MM.1S (cell line): ENCODE measurements around the gene TMEFF1.

ENCODE experiments used
- DNase-seq: peaks from one replicate; pipeline ENCODE4 v3.0.0-alpha.2; 2015
- H2AFZ ChIP-seq: fragments of 300-600 bp; sonication (generic); 2 replicates; pipeline ENCODE4 v1.6.0; 2016; ENCODE audit warnings: antibody characterized with exemption, low read length
- H3F3A ChIP-seq: fragments of 300-600 bp; sonication (generic); 2 replicates; pipeline ENCODE4 v1.6.1; 2016; ENCODE audit warnings: mild to moderate bottlenecking, antibody characterized with exemption, low read length, moderate library complexity, mixed read lengths; ENCODE audit not compliant: insufficient read depth
- H3K27ac ChIP-seq: fragments of 300-600 bp; sonication (generic); 2 replicates; pipeline ENCODE4 v1.5.1; 2016; ENCODE audit warnings: mild to moderate bottlenecking, low read length
- H3K27me3 ChIP-seq: fragments of 300-600 bp; sonication (generic); replicated peaks from 2 replicates; pipeline ENCODE4 v1.6.0; 2016; ENCODE audit warnings: low read length; ENCODE audit not compliant: insufficient read depth
- H3K36me3 ChIP-seq: fragments of 300-600 bp; sonication (generic); replicated peaks from 2 replicates; pipeline ENCODE4 v1.6.1; 2016; ENCODE audit warnings: mild to moderate bottlenecking, low read length, mixed read lengths; ENCODE audit not compliant: insufficient read depth
- H3K4me1 ChIP-seq: fragments of 300-600 bp; sonication (generic); 2 replicates; pipeline ENCODE4 v1.6.1; 2016; ENCODE audit warnings: low read length, mixed read lengths
- H3K4me2 ChIP-seq: fragments of 300-600 bp; sonication (generic); 2 replicates; pipeline ENCODE4 v1.6.0; 2016; ENCODE audit warnings: low read depth, low read length
- H3K4me3 ChIP-seq: fragments of 300-600 bp; sonication (generic); 2 replicates; pipeline ENCODE4 v1.5.1; 2016; ENCODE audit warnings: low read length, mixed read lengths
- H3K79me2 ChIP-seq: fragments of 300-600 bp; sonication (generic); 2 replicates; pipeline ENCODE4 v1.6.1; 2016; ENCODE audit warnings: mixed run types, low read length, mixed read lengths
- H3K9ac ChIP-seq: fragments of 300-600 bp; sonication (generic); 2 replicates; pipeline ENCODE4 v1.6.1; 2016; ENCODE audit warnings: low read length, mixed read lengths
- H3K9me2 ChIP-seq: fragments of 300-600 bp; sonication (generic); replicated peaks from 2 replicates; pipeline ENCODE4 v1.6.1; 2016; ENCODE audit warnings: mild to moderate bottlenecking, low read length, mixed read lengths; ENCODE audit not compliant: insufficient read depth
- H3K9me3 ChIP-seq: fragments of 300-600 bp; sonication (generic); replicated peaks from 2 replicates; pipeline ENCODE4 v1.6.1; 2016; ENCODE audit warnings: mild to moderate bottlenecking, low read length, mixed read lengths; ENCODE audit not compliant: insufficient read depth
- H4K20me1 ChIP-seq: fragments of 300-600 bp; sonication (generic); 2 replicates; pipeline ENCODE4 v1.6.1; 2016; ENCODE audit warnings: mild to moderate bottlenecking, low read length, moderate library complexity, mixed read lengths; ENCODE audit not compliant: insufficient read depth
- EZH2 ChIP-seq: fragments of 300-600 bp; sonication (generic); optimal IDR thresholded peaks from 2 replicates; pipeline ENCODE3; 2017; ENCODE audit warnings: low read depth, mild to moderate bottlenecking, antibody characterized with exemption, low read length, mixed read lengths
- EZH2phosphoT487 ChIP-seq: fragments of 300-600 bp; sonication (generic); IDR thresholded peaks from 2 replicates; pipeline ENCODE4 v1.6.1; 2018; ENCODE audit warnings: antibody characterized with exemption, low read length
- TF ChIP-seq, protein P1 (sequence below): fragments of 300-600 bp; sonication (generic); IDR thresholded peaks from 2 replicates; pipeline ENCODE4 v1.5.1; 2016; ENCODE audit warnings: antibody characterized with exemption, low read length, mixed read lengths

Gene TMEFF1

DNA sequence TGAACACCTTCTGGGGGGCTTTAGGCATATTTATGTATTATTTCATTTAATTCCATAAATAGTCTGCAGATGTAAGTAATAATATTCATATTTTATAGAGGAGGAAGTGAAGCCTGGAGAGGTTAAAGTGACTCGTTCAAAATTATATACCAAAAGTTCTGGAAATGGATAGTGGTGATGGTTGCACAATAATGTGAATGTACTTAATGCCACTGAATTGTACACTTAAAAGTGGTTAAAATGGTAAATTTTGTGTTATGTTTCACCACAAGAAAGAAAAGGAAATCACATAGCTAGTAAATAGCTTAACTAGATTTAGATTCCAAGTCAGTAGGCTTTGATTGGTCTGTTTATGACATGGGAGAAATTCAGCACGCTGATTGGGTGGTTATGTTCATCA lies 13.0 kb upstream of the TMEFF1 start:
- Histone ChIP-seq H3K27me3 (no peaks in the 10 kb centered on the region), H3F3A (no peaks in the 10 kb centered on the region), H3K36me3 (no peaks in the 10 kb centered on the region), H3K4me2 (no peak overlapping the region), H3K4me1 (no peaks in the 10 kb centered on the region), H3K9ac (no peak overlapping the region), H3K9me3 (no peaks in the 10 kb centered on the region), H3K79me2 (no peaks in the 10 kb centered on the region), H3K9me2 (no peaks in the 10 kb centered on the region), H3K27ac (no peak overlapping the region), H4K20me1 (no peaks in the 10 kb centered on the region), H2AFZ (no peak overlapping the region), H3K4me3 (no peak overlapping the region)
- no peak for DNase-seq
- TF ChIP-seq, protein P1, sequence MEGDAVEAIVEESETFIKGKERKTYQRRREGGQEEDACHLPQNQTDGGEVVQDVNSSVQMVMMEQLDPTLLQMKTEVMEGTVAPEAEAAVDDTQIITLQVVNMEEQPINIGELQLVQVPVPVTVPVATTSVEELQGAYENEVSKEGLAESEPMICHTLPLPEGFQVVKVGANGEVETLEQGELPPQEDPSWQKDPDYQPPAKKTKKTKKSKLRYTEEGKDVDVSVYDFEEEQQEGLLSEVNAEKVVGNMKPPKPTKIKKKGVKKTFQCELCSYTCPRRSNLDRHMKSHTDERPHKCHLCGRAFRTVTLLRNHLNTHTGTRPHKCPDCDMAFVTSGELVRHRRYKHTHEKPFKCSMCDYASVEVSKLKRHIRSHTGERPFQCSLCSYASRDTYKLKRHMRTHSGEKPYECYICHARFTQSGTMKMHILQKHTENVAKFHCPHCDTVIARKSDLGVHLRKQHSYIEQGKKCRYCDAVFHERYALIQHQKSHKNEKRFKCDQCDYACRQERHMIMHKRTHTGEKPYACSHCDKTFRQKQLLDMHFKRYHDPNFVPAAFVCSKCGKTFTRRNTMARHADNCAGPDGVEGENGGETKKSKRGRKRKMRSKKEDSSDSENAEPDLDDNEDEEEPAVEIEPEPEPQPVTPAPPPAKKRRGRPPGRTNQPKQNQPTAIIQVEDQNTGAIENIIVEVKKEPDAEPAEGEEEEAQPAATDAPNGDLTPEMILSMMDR: no peak
- TF ChIP-seq EZH2: no peak
- no peak for TF ChIP-seq EZH2phosphoT487

DNA sequence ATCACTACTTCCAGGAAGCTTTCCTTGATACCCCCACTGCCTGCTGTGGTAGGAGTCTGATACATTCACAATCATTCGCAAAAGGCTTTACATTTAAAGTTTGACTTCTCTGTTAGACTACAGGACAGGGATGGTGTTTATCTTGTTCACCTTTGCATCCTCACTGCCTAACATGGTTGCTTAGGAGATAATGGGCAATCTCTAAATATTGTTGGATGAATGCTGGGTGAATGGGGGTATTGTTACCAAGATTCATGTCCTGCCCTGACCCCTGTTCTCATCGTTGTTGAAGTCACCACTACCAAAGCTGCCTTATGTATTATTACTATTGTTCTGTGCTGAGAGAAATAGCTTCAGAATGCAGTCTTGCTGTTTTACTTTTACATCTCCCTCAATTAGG lies 7.7 kb upstream of the TMEFF1 start:
- Histone ChIP-seq H3K36me3 (no peaks in the 10 kb centered on the region), H3K27ac (no peak overlapping the region), H3K9ac (no peak overlapping the region), H3K4me2 (no peak overlapping the region), H3K4me1 (no peaks in the 10 kb centered on the region), H3K79me2 (no peaks in the 10 kb centered on the region), H3F3A (no peaks in the 10 kb centered on the region), H2AFZ (no peak overlapping the region), H3K27me3 (no peaks in the 10 kb centered on the region), H3K9me3 (no peaks in the 10 kb centered on the region), H4K20me1 (no peaks in the 10 kb centered on the region), H3K9me2 (no peaks in the 10 kb centered on the region), H3K4me3 (no peak overlapping the region)
- DNase-seq: no peak
- TF ChIP-seq, protein P1: no peak
- TF ChIP-seq EZH2 (no peak), EZH2phosphoT487 (no peak)

DNA sequence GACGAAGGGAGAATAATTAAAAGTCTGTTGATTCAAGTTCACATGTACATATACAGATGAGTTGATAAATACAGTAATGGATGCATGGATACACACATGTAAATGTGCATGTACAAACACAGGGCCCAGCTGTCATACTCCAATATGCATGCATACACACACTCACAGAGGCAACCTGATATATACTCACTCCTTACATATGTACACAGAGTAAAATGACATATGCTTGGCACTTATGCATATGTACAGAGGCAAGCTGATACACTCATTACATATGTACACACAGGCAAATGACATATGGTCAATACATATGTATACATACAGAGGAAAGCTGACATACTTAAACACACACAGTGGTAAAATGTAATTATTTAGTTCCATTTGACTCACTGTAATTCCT lies 7.2 kb upstream of the TMEFF1 start:
- H3K27ac ChIP-seq: no peak overlapping the region

More for the DNA sequence above, 7.2 kb upstream of the TMEFF1 start:
- Histone ChIP-seq H3K36me3 (no peaks in the 10 kb centered on the region), H3K4me2 (no peak overlapping the region), H4K20me1 (no peaks in the 10 kb centered on the region), H3K79me2 (no peaks in the 10 kb centered on the region), H2AFZ (no peak overlapping the region), H3K4me3 (no peak overlapping the region), H3K9ac (no peak overlapping the region), H3K4me1 (no peaks in the 10 kb centered on the region), H3F3A (no peaks in the 10 kb centered on the region), H3K9me2 (no peaks in the 10 kb centered on the region), H3K27me3 (no peaks in the 10 kb centered on the region), H3K9me3 (no peaks in the 10 kb centered on the region)
- DNase-seq: no peak
- no peak for TF ChIP-seq EZH2phosphoT487
- TF ChIP-seq, protein P1: no peak
- no peak for TF ChIP-seq EZH2
